ENCODE data around the gene NLN.

- TF ChIP-seq ATF2 (tag by site-specific recombination; IDR thresholded peaks at IDR 0.05; ENCODE audit: low read depth) (no peak), ZFP69B (tag by site-specific recombination; IDR thresholded peaks at IDR 0.05) (no peak), ZNF416 (tag by site-specific recombination; IDR thresholded peaks at IDR 0.05) (no peak), ZSCAN18 (tag by site-specific recombination; IDR thresholded peaks at IDR 0.05) (no peak), CTCF (tag by site-specific recombination; IDR thresholded peaks at IDR 0.05) (no peak), ZNF239 (tag by site-specific recombination; IDR thresholded peaks at IDR 0.05) (no peak), ZFP41 (tag by site-specific recombination; IDR thresholded peaks at IDR 0.05; ENCODE audit: borderline replicate concordance) (no peak)
These were observed 149.2 kb downstream of the NLN start for GRCh38 chr5:65871182-65871581.
